HepG2 (cell line): ENCODE data around the gene CH25H. TPM values are rescaled to one million over a fixed set of nuclear protein-coding genes. Genes with fewer than 3 reads are reported as not detected.

Experiments used
- EHMT2 ChIP-seq: fragments of 200-600 bp; sonication (generic); IDR thresholded peaks from 2 replicates; pipeline ENCODE4 v1.7.0; 2017; ENCODE audit warnings: antibody characterized with exemption, low read depth, low read length, borderline replicate concordance
- LCORL ChIP-seq, 2 experiments: fragments of 450-650 bp in 1 of 2; sonication (generic) in 1 of 2; formaldehyde crosslinking in 1 of 2; IDR thresholded peaks; 2 replicates each; pipeline versions ENCODE4 v1.5.0 to v1.6.1; 2017 to 2020; ENCODE audit warnings: antibody characterized with exemption in 1 of 2, missing genetic modification reagents in 1 of 2
- MIXL1 ChIP-seq: IDR thresholded peaks from 2 replicates; pipeline ENCODE4 v1.6.1; 2016
- SMARCC2 ChIP-seq: fragments of 450-650 bp; IDR thresholded peaks from 2 replicates; pipeline ENCODE4 v1.6.1; 2017; ENCODE audit warnings: antibody characterized with exemption, mild to moderate bottlenecking
- SP2 ChIP-seq: sonication (generic); formaldehyde crosslinking; IDR thresholded peaks from 2 replicates; pipeline ENCODE4 v1.5.1; 2020; ENCODE audit warnings: mild to moderate bottlenecking, missing genetic modification reagents
- SYNCRIP ChIP-seq: fragments of 200-400 bp; formaldehyde crosslinking; IDR thresholded peaks from 2 replicates; pipeline ENCODE4 v1.6.1; 2018; ENCODE audit warnings: mild to moderate bottlenecking, low read depth, low read length; ENCODE audit not compliant: insufficient read depth
- XRCC5 ChIP-seq: fragments of 200-400 bp; formaldehyde crosslinking; optimal IDR thresholded peaks from 2 replicates; pipeline ENCODE3; 2017; ENCODE audit warnings: mild to moderate bottlenecking, low read length
- ZBTB14 ChIP-seq: sonication (generic); formaldehyde crosslinking; IDR thresholded peaks from 2 replicates; pipeline ENCODE4 v1.4.0; 2020; ENCODE audit warnings: missing genetic modification reagents
- ZBTB37 ChIP-seq: sonication (generic); formaldehyde crosslinking; IDR thresholded peaks from 2 replicates; pipeline ENCODE4 v1.4.0; 2020; ENCODE audit warnings: mild to moderate bottlenecking, missing genetic modification reagents
- ZMYM2 ChIP-seq: sonication (generic); formaldehyde crosslinking; IDR thresholded peaks from 2 replicates; pipeline ENCODE4 v1.8.0; 2022; ENCODE audit warnings: mild to moderate bottlenecking, missing genetic modification reagents
- ZNF577 ChIP-seq: sonication (generic); formaldehyde crosslinking; IDR thresholded peaks from 2 replicates; pipeline ENCODE4 v1.4.0; 2020; ENCODE audit warnings: mild to moderate bottlenecking, low read depth, missing genetic modification reagents, borderline replicate concordance
- ZSCAN12 ChIP-seq: sonication (generic); formaldehyde crosslinking; IDR thresholded peaks from 2 replicates; pipeline ENCODE4 v1.9.0; 2021; ENCODE audit warnings: mild to moderate bottlenecking, missing genetic modification reagents
- polyA plus RNA-seq, 8 experiments: library from polyadenylated mRNA; depleted of rRNA in 3 of 8; stranded (reverse) in 7 of 8; unstranded in 1 of 8; fragments of >200 nt; fragmentation: Illumina TruSeq in 4 of 8; extraction: Trizol in 4 of 8; gene quantifications; 2 replicates each; pipeline versions ENCODE4 v1.2.1 to v1.2.3, GENCODE V29; 2011 to 2016; ENCODE audit warnings: low read depth in 4 of 8, missing spikeins in 1 of 8, mixed read lengths in 1 of 8; ENCODE audit not compliant: insufficient read depth in 1 of 8
- total RNA-seq, 5 experiments: library from RNA; depleted of rRNA; stranded (reverse); fragments of >200 nt; fragmentation: Illumina TruSeq; extraction: Trizol; gene quantifications; 2 replicates each; pipeline ENCODE4 v1.2.3, GENCODE V29; 2016; ENCODE audit warnings: low read depth in 1 of 5
- TF ChIP-seq, protein P1 (sequence below): sonication (generic); formaldehyde crosslinking; IDR thresholded peaks from 2 replicates; pipeline ENCODE4 v1.4.0; 2020; ENCODE audit warnings: missing genetic modification reagents
- TF ChIP-seq, protein P2 (sequence below): sonication (generic); formaldehyde crosslinking; IDR thresholded peaks from 2 replicates; pipeline ENCODE4 v1.4.0; 2020; ENCODE audit warnings: mild to moderate bottlenecking, missing genetic modification reagents
- TF ChIP-seq, protein P3 (sequence below): sonication (generic); formaldehyde crosslinking; IDR thresholded peaks from 2 replicates; pipeline ENCODE4 v1.5.0; 2020; ENCODE audit warnings: missing genetic modification reagents
- TF ChIP-seq, protein P4 (sequence below): sonication (generic); formaldehyde crosslinking; IDR thresholded peaks from 2 replicates; pipeline ENCODE4 v1.5.0; 2020; ENCODE audit warnings: mild to moderate bottlenecking, missing genetic modification reagents, borderline replicate concordance

The CH25H gene
- total and polyA plus RNA-seq, 2 of the 13 experiments (the other 11 are each of a cell fraction or from before 2014, with no cell fraction given), result not detected

- TF ChIP-seq LCORL (IDR thresholded peaks at IDR 0.05) (no peak), LCORL (CRISPR knock-in tag; IDR thresholded peaks at IDR 0.05) (peak; percentile 37; the same call in 1 of the 2 replicates), SYNCRIP (no peak), EHMT2 (no peak), ZNF577 (CRISPR knock-in tag) (no peak), SP2 (CRISPR knock-in tag) (peak; percentile 32; the same call in 1 of the 2 replicates), XRCC5 (peak; percentile 36), ZBTB14 (CRISPR knock-in tag) (no peak), SMARCC2 (no peak), ZBTB37 (CRISPR knock-in tag) (no peak), ZMYM2 (CRISPR knock-in tag) (no peak), MIXL1 (CRISPR knock-in tag) (no peak), ZSCAN12 (CRISPR knock-in tag) (no peak)
- TF ChIP-seq, protein P1, sequence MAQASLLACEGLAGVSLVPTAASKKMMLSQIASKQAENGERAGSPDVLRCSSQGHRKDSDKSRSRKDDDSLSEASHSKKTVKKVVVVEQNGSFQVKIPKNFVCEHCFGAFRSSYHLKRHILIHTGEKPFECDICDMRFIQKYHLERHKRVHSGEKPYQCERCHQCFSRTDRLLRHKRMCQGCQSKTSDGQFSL (CRISPR knock-in tag), result no peak
- TF ChIP-seq, protein P2, sequence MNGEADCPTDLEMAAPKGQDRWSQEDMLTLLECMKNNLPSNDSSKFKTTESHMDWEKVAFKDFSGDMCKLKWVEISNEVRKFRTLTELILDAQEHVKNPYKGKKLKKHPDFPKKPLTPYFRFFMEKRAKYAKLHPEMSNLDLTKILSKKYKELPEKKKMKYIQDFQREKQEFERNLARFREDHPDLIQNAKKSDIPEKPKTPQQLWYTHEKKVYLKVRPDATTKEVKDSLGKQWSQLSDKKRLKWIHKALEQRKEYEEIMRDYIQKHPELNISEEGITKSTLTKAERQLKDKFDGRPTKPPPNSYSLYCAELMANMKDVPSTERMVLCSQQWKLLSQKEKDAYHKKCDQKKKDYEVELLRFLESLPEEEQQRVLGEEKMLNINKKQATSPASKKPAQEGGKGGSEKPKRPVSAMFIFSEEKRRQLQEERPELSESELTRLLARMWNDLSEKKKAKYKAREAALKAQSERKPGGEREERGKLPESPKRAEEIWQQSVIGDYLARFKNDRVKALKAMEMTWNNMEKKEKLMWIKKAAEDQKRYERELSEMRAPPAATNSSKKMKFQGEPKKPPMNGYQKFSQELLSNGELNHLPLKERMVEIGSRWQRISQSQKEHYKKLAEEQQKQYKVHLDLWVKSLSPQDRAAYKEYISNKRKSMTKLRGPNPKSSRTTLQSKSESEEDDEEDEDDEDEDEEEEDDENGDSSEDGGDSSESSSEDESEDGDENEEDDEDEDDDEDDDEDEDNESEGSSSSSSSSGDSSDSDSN (CRISPR knock-in tag), result peak; percentile 76
- TF ChIP-seq, protein P3, sequence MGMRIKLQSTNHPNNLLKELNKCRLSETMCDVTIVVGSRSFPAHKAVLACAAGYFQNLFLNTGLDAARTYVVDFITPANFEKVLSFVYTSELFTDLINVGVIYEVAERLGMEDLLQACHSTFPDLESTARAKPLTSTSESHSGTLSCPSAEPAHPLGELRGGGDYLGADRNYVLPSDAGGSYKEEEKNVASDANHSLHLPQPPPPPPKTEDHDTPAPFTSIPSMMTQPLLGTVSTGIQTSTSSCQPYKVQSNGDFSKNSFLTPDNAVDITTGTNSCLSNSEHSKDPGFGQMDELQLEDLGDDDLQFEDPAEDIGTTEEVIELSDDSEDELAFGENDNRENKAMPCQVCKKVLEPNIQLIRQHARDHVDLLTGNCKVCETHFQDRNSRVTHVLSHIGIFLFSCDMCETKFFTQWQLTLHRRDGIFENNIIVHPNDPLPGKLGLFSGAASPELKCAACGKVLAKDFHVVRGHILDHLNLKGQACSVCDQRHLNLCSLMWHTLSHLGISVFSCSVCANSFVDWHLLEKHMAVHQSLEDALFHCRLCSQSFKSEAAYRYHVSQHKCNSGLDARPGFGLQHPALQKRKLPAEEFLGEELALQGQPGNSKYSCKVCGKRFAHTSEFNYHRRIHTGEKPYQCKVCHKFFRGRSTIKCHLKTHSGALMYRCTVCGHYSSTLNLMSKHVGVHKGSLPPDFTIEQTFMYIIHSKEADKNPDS (CRISPR knock-in tag), result no peak
- TF ChIP-seq, protein P4, sequence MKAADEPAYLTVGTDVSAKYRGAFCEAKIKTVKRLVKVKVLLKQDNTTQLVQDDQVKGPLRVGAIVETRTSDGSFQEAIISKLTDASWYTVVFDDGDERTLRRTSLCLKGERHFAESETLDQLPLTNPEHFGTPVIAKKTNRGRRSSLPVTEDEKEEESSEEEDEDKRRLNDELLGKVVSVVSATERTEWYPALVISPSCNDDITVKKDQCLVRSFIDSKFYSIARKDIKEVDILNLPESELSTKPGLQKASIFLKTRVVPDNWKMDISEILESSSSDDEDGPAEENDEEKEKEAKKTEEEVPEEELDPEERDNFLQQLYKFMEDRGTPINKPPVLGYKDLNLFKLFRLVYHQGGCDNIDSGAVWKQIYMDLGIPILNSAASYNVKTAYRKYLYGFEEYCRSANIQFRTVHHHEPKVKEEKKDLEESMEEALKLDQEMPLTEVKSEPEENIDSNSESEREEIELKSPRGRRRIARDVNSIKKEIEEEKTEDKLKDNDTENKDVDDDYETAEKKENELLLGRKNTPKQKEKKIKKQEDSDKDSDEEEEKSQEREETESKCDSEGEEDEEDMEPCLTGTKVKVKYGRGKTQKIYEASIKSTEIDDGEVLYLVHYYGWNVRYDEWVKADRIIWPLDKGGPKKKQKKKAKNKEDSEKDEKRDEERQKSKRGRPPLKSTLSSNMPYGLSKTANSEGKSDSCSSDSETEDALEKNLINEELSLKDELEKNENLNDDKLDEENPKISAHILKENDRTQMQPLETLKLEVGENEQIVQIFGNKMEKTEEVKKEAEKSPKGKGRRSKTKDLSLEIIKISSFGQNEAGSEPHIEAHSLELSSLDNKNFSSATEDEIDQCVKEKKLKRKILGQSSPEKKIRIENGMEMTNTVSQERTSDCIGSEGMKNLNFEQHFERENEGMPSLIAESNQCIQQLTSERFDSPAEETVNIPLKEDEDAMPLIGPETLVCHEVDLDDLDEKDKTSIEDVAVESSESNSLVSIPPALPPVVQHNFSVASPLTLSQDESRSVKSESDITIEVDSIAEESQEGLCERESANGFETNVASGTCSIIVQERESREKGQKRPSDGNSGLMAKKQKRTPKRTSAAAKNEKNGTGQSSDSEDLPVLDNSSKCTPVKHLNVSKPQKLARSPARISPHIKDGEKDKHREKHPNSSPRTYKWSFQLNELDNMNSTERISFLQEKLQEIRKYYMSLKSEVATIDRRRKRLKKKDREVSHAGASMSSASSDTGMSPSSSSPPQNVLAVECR (CRISPR knock-in tag), result peak; percentile 83
These were observed 44.5 kb upstream of the CH25H start, which contains the start of gene LIPA (continued) for GRCh38 chr10:89251409-89252224.
